GM11168 (cell line): Measurements from ENCODE around the gene TPRX2.
"Not testable (repeated sequence)": the region's sequence is repeated elsewhere in the genome, so short reads cannot be mapped to it uniquely, and the experiment has no call there.

Source experiments
- in situ Hi-C: fragments of 300-500 bp; cut with MboI; formaldehyde crosslinking; loops from one replicate; pipeline ENCODE4 v1.12.0; 2022; ENCODE audit warnings: low sequenced_read_pairs; ENCODE audit not compliant: unreplicated experiment

Gene TPRX2

DNA sequence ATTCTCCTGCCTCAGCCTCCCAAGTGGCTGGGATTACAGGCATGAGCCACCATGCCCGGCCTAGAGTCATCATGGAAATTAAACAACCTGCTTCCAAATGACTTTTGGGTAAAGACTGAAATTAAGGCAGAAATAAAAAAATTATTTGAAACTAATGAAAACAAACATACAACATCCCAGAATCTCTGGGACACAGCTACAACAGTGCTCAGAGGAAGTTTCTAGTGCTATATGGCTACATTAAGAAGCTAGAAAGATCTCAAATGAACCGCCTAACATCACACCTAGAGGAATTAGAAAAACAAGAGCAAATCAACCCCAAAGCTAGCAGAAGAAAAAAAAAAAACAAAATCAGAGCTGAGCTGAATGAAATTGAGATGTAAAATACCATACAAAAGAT, 51.2 kb downstream of the TPRX2 start:
- in situ Hi-C loops = not testable (repeated sequence)
